ENCODE data around the gene APOBEC4. TPM values are rescaled to one million over a fixed set of nuclear protein-coding genes. Genes with fewer than 3 reads are reported as not detected.

The APOBEC4 gene
- not detected in 2 replicates for total RNA-seq

GRCh38 chr1:183652547-183653461 is at the start of gene APOBEC4:
Gene APOBEC4 (minus strand): TSS chr1:183653316. CDS start chr1:183648781, 4,535 bp downstream.

GRCh38 chr1:183635606-183636333 is 17.3 kb downstream of the APOBEC4 start, which contains the start of gene ARPC5:
Gene ARPC5 (minus strand): TSS chr1:183635783. CDS start chr1:183635659, 124 bp downstream.

Other genes starting within 250 kb of the APOBEC4 start
- 0.17 and 0.89 TPM in 2 replicates for gene NMNAT2, start 234.9 kb downstream of the APOBEC4 start, total RNA-seq
- gene SMG7, start 180.8 kb downstream of the APOBEC4 start, total RNA-seq: 10.7 and 12.9 TPM in 2 replicates
- not detected in 2 replicates for gene NCF2, start 62.9 kb downstream of the APOBEC4 start, total RNA-seq
- 130 and 174 TPM in 2 replicates for gene ARPC5, start 17.5 kb downstream of the APOBEC4 start, total RNA-seq
- 6.2 and 7.0 TPM in 2 replicates for gene RGL1, start 151.8 kb upstream of the APOBEC4 start, total RNA-seq

All from bronchus fibroblast of lung (primary cell).